Activated B cell treated with CpG ODN at 0.5 μM for 24 hours (primary cell): ENCODE results near the gene OR51B4. TPM values are rescaled to one million over a fixed set of nuclear protein-coding genes. Genes with fewer than 3 reads are reported as not detected.
"Not testable (repeated sequence)": the region's sequence is repeated elsewhere in the genome, so short reads cannot be mapped to it uniquely, and the experiment has no call there.

Experiments
- ATAC-seq: fragments of 200-7000 bp; cut with Tn5 transposase; one replicate; pipeline ENCODE4 v1.10.0; 2021; ENCODE audit warnings: low read depth, mild to moderate bottlenecking, moderate library complexity
- CTCF ChIA-PET: fragments of 350-600 bp; sonication (Branson Sonifier 250); formaldehyde crosslinking; loops from one replicate; lab custom pipeline; 2021; ENCODE audit warnings: antibody characterized with exemption; lab: Charles Lee
- POLR2A ChIA-PET: fragments of 350-600 bp; sonication (Branson Sonifier 250); formaldehyde crosslinking; loops from one replicate; lab custom pipeline; 2021; ENCODE audit warnings: antibody characterized with exemption; lab: Charles Lee
- DNase-seq: peaks from one replicate; pipeline ENCODE4 v3.0.0; 2022
- H3K27ac Mint-ChIP-seq: one replicate; pipeline ENCODE4 v1.8.0; 2020; ENCODE audit warnings: mixed read lengths
- H3K27me3 Mint-ChIP-seq: one replicate; pipeline ENCODE4 v1.8.0; 2021; ENCODE audit warnings: mixed read lengths
- H3K36me3 Mint-ChIP-seq: one replicate; pipeline ENCODE4 v1.8.0; 2021; ENCODE audit warnings: low read depth, mixed read lengths
- H3K4me1 Mint-ChIP-seq: one replicate; pipeline ENCODE4 v1.8.0; 2021; ENCODE audit warnings: mixed read lengths
- H3K4me3 Mint-ChIP-seq: one replicate; pipeline ENCODE4 v1.8.0; 2020; ENCODE audit warnings: mild to moderate bottlenecking, mixed read lengths
- H3K9me3 Mint-ChIP-seq: one replicate; pipeline ENCODE4 v1.8.0; 2020; ENCODE audit warnings: mixed read lengths
- CTCF ChIP-seq: fragments of 200-600 bp; IDR thresholded peaks from one replicate; pipeline ENCODE4 v1.8.0; 2022; ENCODE audit warnings: antibody characterized with exemption, mild to moderate bottlenecking
- intact Hi-C: fragments of 100-400 bp; cut with micrococcal nuclease; formaldehyde crosslinking; loops from one replicate; pipeline ENCODE4 v1.15.1; 2024
- total RNA-seq: library from RNA; stranded (reverse); gene quantifications from 2 replicates; pipeline ENCODE4 v1.2.3, GENCODE V29; 2022

OR51B4 gene
- total RNA-seq, 1 donor from 2014 or later = not detected

DNA sequence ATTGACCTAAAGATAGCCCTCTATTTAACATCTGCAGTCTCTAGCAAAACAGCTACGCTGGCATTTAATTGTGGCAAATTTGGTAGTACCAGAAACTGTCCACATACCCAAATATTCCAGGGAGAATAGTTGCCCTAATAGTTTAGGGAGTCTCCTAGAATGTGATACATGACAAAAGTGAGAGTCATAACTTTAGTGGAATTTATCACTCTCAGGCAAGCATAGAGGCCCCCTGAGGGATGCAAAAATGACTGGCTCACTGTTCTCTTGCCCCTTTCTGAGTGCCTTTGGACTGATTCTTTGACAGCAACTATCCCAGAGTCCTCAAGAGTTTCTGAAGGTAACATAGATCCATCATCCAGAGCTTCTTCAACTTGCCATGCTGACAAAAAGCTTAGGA lies 2.3 kb upstream of the OR51B4 start:
- no peak for DNase-seq
- no peak overlapping the region for H3K4me3 Mint-ChIP-seq
- no peak for ATAC-seq
- no peaks in the 10 kb centered on the region for H3K9me3 Mint-ChIP-seq
- TF ChIP-seq CTCF = no peak
- H3K4me1 Mint-ChIP-seq = no peaks in the 10 kb centered on the region
- POLR2A ChIA-PET = no interaction called here
- H3K27me3 Mint-ChIP-seq = no peaks in the 10 kb centered on the region
- intact Hi-C loops = no loop called here
- CTCF ChIA-PET = no interaction called here
- no peaks in the 10 kb centered on the region for H3K36me3 Mint-ChIP-seq
- no peak overlapping the region for H3K27ac Mint-ChIP-seq

DNA sequence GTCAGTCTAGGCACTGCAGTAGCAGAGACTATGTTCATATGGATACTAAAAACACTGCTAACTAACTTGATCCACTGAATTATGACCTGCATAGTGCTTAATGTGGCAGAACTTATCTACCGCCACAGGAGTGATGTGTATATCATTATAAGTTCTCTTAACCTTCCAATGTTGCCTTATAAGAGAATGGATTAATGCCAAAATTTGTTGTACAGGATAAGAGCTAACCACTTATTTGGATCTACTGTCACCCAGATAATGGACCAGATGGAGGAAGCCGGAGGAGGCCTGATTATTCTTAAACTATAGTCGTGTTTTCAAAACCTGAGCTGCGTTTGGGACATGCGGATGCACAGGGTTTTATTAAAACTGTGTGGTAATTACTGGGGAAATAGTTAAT lies 1.9 kb upstream of the OR51B4 start:
- Mint-ChIP-seq H3K4me3 (no peak overlapping the region), H3K27me3 (no peaks in the 10 kb centered on the region), H3K36me3 (no peaks in the 10 kb centered on the region), H3K9me3 (no peaks in the 10 kb centered on the region), H3K4me1 (no peaks in the 10 kb centered on the region), H3K27ac (no peak overlapping the region)
- DNase-seq = no peak
- intact Hi-C loops = no loop called here
- no peak for TF ChIP-seq CTCF
- ATAC-seq = no peak
- POLR2A ChIA-PET = no interaction called here
- CTCF ChIA-PET = no interaction called here

GRCh38 chr11:5300251-5300650 lies 1.5 kb downstream of the OR51B4 start:
- peaks cover 9% of the 10 kb centered on the region for H3K27me3 Mint-ChIP-seq
- DNase-seq (no peak), ATAC-seq (no peak)
- no peak overlapping the region for H3K4me3 Mint-ChIP-seq
- H3K36me3 Mint-ChIP-seq = no peaks in the 10 kb centered on the region
- CTCF ChIA-PET = no interaction called here
- no peak for TF ChIP-seq CTCF
- no peaks in the 10 kb centered on the region for H3K9me3 Mint-ChIP-seq
- intact Hi-C loops = no loop called here
- H3K27ac Mint-ChIP-seq = no peak overlapping the region
- H3K4me1 Mint-ChIP-seq = no peaks in the 10 kb centered on the region
- POLR2A ChIA-PET = no interaction called here

GRCh38 chr11:5298451-5298850 lies 3.3 kb downstream of the OR51B4 start:
- ATAC-seq = no peak
- ChIA-PET CTCF (no interaction called here), POLR2A (no interaction called here)
- Mint-ChIP-seq H3K9me3 (no peaks in the 10 kb centered on the region), H3K27me3 (peaks cover 9% of the 10 kb centered on the region), H3K27ac (no peak overlapping the region), H3K4me1 (no peaks in the 10 kb centered on the region), H3K4me3 (no peak overlapping the region), H3K36me3 (no peaks in the 10 kb centered on the region)
- no peak for TF ChIP-seq CTCF
- no peak for DNase-seq
- intact Hi-C loops = no loop called here

DNA sequence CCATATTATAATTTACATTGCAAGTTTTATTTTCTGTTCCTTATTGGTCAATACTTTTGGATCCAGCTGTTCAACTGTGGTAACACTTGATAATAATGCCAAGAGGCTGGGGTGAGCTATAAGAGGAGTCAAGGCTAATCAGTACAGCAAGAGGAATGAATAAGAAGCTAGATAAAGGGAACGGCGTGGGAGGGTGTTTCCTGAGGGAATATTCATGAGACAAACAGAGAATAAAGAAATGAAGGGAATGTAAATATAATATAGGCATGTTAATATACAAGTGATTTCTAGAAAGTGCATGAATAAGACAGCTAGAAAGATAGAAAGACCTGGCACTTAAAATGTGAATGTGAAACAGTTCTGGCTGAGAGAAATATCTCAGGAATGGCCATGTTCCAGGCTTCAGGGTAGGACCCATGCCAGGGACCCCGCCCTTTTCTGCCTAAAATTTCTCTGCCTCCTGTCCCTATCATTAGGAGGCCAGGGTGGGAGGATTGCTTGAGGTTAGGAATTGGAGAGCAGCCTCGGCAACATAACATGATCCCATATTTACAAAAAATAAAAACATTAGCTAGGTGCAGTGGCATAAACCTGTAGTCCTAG lies 3.9 kb downstream of the OR51B4 start:
- peaks cover 9% of the 10 kb centered on the region for H3K27me3 Mint-ChIP-seq
- ATAC-seq (no peak), DNase-seq (no peak)
- H3K4me3 Mint-ChIP-seq = no peak overlapping the region
- TF ChIP-seq CTCF = no peak
- ChIA-PET POLR2A (no interaction called here), CTCF (no interaction called here)
- intact Hi-C loops = no loop called here
- no peaks in the 10 kb centered on the region for H3K36me3 Mint-ChIP-seq
- no peak overlapping the region for H3K27ac Mint-ChIP-seq
- no peaks in the 10 kb centered on the region for H3K4me1 Mint-ChIP-seq
- H3K9me3 Mint-ChIP-seq = no peaks in the 10 kb centered on the region

- H3K27ac Mint-ChIP-seq, H3K4me3 Mint-ChIP-seq, H3K36me3 Mint-ChIP-seq, POLR2A ChIA-PET, H3K9me3 Mint-ChIP-seq, intact Hi-C loops, ATAC-seq, H3K27me3 Mint-ChIP-seq, CTCF ChIA-PET, DNase-seq, H3K4me1 Mint-ChIP-seq: not testable (repeated sequence)
These were observed 7.3 kb downstream of the OR51B4 start for GRCh38 chr11:5294342-5294995.
